ENCODE results near the gene ZFYVE27. TPM values are rescaled to one million over a fixed set of nuclear protein-coding genes. Genes with fewer than 3 reads are reported as not detected.

Gene ZFYVE27
- total and polyA plus RNA-seq, 7 donors: 7.2 to 42.2 (median 11.0) TPM

- intact Hi-C loops (cut with DNase I): no loop called here
- H3K27ac ChIP-seq: peak overlapping the region; percentile 65 to 86 (median 76)
These were observed 29.6 kb upstream of the ZFYVE27 start for GRCh38 chr10:97707134-97707861.

DNA sequence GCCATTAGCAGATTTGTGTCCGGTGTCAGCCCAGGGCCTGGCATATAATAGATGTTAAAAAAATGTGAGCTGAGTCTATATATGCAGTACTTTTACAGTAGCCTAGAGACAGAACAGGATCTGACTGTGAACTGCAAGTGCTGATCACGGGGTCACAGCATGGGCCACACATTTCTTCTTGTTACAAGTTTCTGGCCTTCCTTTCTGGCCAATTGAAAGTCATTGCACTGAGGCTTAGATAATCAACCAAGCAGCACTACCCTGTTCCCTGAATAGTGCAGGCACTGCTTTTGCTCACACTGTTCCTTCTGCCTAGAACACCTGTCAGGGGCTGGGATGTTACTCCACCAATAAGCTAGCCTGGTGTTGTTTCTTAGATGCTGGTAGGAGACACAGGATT, 28.8 kb upstream of the ZFYVE27 start:
- peak overlapping the region; percentile 65 to 86 (median 76) for H3K27ac ChIP-seq

More at GRCh38 chr10:97707134-97707861, 29.6 kb upstream of the ZFYVE27 start:
- TF ChIP-seq EP300 (IDR thresholded peaks at IDR 0.05) (no peak), CTCF (IDR thresholded peaks at IDR 0.05) (no peak), POLR2AphosphoS5 (IDR thresholded peaks at IDR 0.05) (no peak), POLR2A (IDR thresholded peaks at IDR 0.05) (no peak)
- Histone ChIP-seq H3K4me3 (no peak overlapping the region), H3K36me3 (no peaks in the 10 kb centered on the region), H3K27me3 (no peaks in the 10 kb centered on the region), H3K4me1 (peaks cover 0 to 44% (median 29%) of the 10 kb centered on the region in 4 donors), H3K9me3 (no peaks in the 10 kb centered on the region)
- 89% methylated on average over 11 of the region's 11 CpGs for WGBS, 2 donors
- DNase-seq: no peak

GRCh38 chr10:97708976-97709946, 27.7 kb upstream of the ZFYVE27 start:
- peak; percentile 91 for DNase-seq
- intact Hi-C loops (cut with DNase I): no loop called here
- peak overlapping the region; percentile 65 to 86 (median 76) for H3K27ac ChIP-seq

More for the DNA sequence above, 28.8 kb upstream of the ZFYVE27 start:
- TF ChIP-seq CTCF (IDR thresholded peaks at IDR 0.05) (no peak), EP300 (IDR thresholded peaks at IDR 0.05) (peak in 1 of 4 donors; percentile 16), POLR2A (IDR thresholded peaks at IDR 0.05) (no peak), POLR2AphosphoS5 (IDR thresholded peaks at IDR 0.05) (peak in 2 of 4 donors; percentile 18 to 62)
- H3K4me3 ChIP-seq: no peak overlapping the region
- H3K4me1 ChIP-seq: peaks cover 0 to 53% (median 35%) of the 10 kb centered on the region in 4 donors
- no peaks in the 10 kb centered on the region for H3K36me3 ChIP-seq
- no peaks in the 10 kb centered on the region for H3K9me3 ChIP-seq
- no peaks in the 10 kb centered on the region for H3K27me3 ChIP-seq
- WGBS, 2 donors: 79 to 91% methylated on average over 2 of the region's 2 CpGs
- intact Hi-C loops (cut with DNase I): no loop called here
- no peak for DNase-seq

More at GRCh38 chr10:97708976-97709946, 27.7 kb upstream of the ZFYVE27 start:
- TF ChIP-seq POLR2A (IDR thresholded peaks at IDR 0.05) (no peak), POLR2AphosphoS5 (IDR thresholded peaks at IDR 0.05) (peak in 1 of 4 donors; percentile 10), EP300 (IDR thresholded peaks at IDR 0.05) (no peak), CTCF (IDR thresholded peaks at IDR 0.05) (peak; percentile 41 to 65 (median 58))
- 23 to 40% methylated on average over 18 of the region's 18 CpGs for whole genome bisulfite sequencing, 2 donors
- H3K4me1 ChIP-seq: peaks cover 2 to 56% (median 38%) of the 10 kb centered on the region in 4 donors
- H3K27me3 ChIP-seq: no peaks in the 10 kb centered on the region
- H3K36me3 ChIP-seq: no peaks in the 10 kb centered on the region
- H3K4me3 ChIP-seq: no peak overlapping the region
- no peaks in the 10 kb centered on the region for H3K9me3 ChIP-seq

All from sigmoid colon (tissue), 7 donors.